H1 (cell line): ENCODE measurements around the gene TSPAN15. TPM values are rescaled to one million over a fixed set of nuclear protein-coding genes. Genes with fewer than 3 reads are reported as not detected.

Experiments used
- CHD1 ChIP-seq: IDR thresholded peaks from 2 replicates; pipeline ENCODE4 v1.6.1; 2012; ENCODE audit warnings: low read depth, low read length, improper control_type of control experiment
- FOSL1 ChIP-seq: IDR thresholded peaks from 2 replicates; pipeline ENCODE4 v1.6.1; 2011; ENCODE audit warnings: mild to moderate bottlenecking, low read depth, low read length, moderate library complexity; ENCODE audit not compliant: insufficient read depth
- HDAC2 ChIP-seq, 2 experiments: fragments of 300-600 bp in 1 of 2; sonication (generic) in 1 of 2; IDR thresholded peaks; 2 replicates each; pipeline ENCODE4 v1.6.1; 2011 to 2012; ENCODE audit warnings: low read depth in 2 of 2, low read length in 2 of 2, mild to moderate bottlenecking in 2 of 2, moderate library complexity in 2 of 2, borderline replicate concordance in 1 of 2, inconsistent platforms in 1 of 2
- PHF8 ChIP-seq: fragments of 200-600 bp; sonication (generic); conservative IDR thresholded peaks from 2 replicates; pipeline ENCODE4 v1.7.1; 2012; ENCODE audit warnings: low read depth, mild to moderate bottlenecking, inconsistent platforms, low read length, moderate library complexity
- SP2 ChIP-seq: IDR thresholded peaks from 2 replicates; pipeline ENCODE4 v1.6.1; 2012; ENCODE audit warnings: mild to moderate bottlenecking, low read length, inconsistent platforms
- polyA plus RNA-seq, 7 experiments: library from polyadenylated mRNA; depleted of rRNA in 3 of 7; stranded (reverse) in 5 of 7; unstranded in 2 of 7; fragments of >200 nt in 5 of 7; fragments of 200-250 nt in 2 of 7; gene quantifications; 1 replicate in 5 of 7; 2 replicates in 1 of 7; 4 replicates in 1 of 7; pipeline versions ENCODE4 v1.2.1 to v1.2.3, GENCODE V29; 2011 to 2013; ENCODE audit warnings: missing spikeins in 2 of 7, mixed read lengths in 2 of 7
- total RNA-seq: library from RNA; stranded (reverse); fragmentation: NEBNext Ultra II Directional; extraction: Animal tissue kit (Norgen Biotek cat#: 25700); gene quantifications from 2 replicates; pipeline ENCODE4 v1.2.1, GENCODE V29; 2021

Gene TSPAN15
- total and polyA plus RNA-seq, 2 of the 8 experiments (the other 6 are each of a cell fraction or from before 2014, with no cell fraction given), result 9.7 to 20.0 TPM

GRCh38 chr10:69406816-69407580 is 44.3 kb upstream of the TSPAN15 start (continued):
- TF ChIP-seq FOSL1 (no peak), HDAC2 (IDR thresholded peaks at IDR 0.05; ENCODE audit: borderline replicate concordance in 1 of 2, low read depth in 2 of 2, low read length in 2 of 2) (no peak), SP2 (no peak), CHD1 (no peak), PHF8 (no peak)
